ENCODE data around the gene KCNG3. TPM values are rescaled to one million over a fixed set of nuclear protein-coding genes. Genes with fewer than 3 reads are reported as not detected.

The KCNG3 gene
- total RNA-seq (ENCODE audit: unreplicated experiment): 0.49 TPM
- long read RNA-seq: 0 reads

DNA sequence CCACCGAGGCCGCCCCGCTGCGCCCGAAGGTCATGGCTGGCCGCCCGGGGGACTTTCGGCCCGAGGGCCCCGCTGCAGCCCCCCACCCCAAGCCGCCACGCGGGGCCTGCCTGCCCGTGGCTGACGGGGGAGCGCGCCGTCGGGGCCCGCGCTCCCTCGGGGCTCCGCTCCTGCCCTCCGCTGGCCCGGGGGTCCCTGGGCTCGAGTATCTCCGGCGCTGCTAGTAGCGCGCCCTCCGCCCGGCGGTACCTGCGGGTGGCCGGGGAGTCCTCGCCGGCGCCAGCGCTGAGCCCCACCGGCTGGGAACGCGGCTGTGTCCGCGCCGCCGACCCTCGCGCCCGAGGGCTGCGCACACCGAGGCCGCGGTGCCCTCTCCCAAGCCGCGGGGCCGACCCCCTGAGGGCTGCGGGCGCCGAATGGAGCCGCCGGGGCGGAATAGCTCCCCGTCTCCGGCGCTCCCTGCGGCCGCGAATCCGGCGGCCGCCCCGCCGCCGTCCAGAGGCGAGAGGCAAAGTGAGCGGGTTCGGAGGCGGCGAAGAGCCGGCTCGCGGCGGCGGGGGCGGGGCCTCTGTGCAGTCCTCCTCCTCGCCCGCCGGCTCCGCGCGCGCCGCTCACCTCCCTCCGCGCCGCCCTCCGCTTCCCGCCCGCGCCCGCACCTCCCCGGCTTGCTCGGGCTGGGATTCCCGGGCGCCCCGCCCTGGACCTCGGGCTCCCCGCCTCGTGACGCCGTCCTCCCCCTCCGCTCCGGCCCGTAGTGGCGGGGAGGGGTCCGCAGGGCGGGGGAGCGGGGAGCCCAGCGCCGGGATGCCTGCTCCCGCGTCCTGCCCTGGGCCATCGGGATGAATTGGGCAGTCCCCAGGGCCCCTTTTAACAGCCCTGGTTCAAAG, at the start of gene KCNG3:
KCNG3 (minus strand) TSS at position 515 of the 887 bp plus-strand sequence; CDS start at position 34, 481 bp downstream.
- peak; percentile 83 for DNase-seq
- peaks cover 5% of the 10 kb centered on the region for H3K9me3 Mint-ChIP-seq (ENCODE audit: unreplicated experiment)
- peak within 1 kb of the TSS; percentile 93 for H3K4me3 Mint-ChIP-seq (ENCODE audit: unreplicated experiment)
- H3K27ac Mint-ChIP-seq (ENCODE audit: unreplicated experiment): peak within 1 kb of the TSS; percentile 59
- H3K27me3 Mint-ChIP-seq (ENCODE audit: unreplicated experiment): peaks cover 13% of the 10 kb centered on the region
- no peaks in the 10 kb centered on the region for H3K36me3 Mint-ChIP-seq (ENCODE audit: unreplicated experiment)
- TF ChIP-seq, protein P1, sequence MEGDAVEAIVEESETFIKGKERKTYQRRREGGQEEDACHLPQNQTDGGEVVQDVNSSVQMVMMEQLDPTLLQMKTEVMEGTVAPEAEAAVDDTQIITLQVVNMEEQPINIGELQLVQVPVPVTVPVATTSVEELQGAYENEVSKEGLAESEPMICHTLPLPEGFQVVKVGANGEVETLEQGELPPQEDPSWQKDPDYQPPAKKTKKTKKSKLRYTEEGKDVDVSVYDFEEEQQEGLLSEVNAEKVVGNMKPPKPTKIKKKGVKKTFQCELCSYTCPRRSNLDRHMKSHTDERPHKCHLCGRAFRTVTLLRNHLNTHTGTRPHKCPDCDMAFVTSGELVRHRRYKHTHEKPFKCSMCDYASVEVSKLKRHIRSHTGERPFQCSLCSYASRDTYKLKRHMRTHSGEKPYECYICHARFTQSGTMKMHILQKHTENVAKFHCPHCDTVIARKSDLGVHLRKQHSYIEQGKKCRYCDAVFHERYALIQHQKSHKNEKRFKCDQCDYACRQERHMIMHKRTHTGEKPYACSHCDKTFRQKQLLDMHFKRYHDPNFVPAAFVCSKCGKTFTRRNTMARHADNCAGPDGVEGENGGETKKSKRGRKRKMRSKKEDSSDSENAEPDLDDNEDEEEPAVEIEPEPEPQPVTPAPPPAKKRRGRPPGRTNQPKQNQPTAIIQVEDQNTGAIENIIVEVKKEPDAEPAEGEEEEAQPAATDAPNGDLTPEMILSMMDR (IDR thresholded peaks at IDR 0.05; ENCODE audit: partially characterized antibody, unreplicated experiment): no peak
- H3K4me1 Mint-ChIP-seq (ENCODE audit: low read depth, unreplicated experiment): peaks cover 2% of the 10 kb centered on the region

DNA sequence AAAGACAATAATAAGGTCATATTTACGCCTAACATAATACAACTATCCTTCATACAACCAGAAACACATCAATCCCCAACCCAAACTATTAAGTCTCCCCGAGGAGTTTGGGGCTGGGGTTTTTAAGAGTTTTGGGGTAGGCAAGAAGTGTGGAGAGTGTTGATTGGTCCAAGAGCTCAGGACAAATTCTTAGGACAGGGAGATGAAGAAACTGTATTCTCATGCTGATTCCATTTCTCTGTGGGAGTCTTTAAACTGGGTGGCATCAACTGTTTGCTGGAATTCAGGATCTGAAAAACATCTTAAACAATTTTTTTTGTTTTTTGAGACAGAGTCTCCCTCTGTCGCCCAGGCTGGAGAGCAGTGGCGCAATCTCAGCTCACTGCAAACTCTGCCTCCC, 49.1 kb upstream of the KCNG3 start:
- peaks cover 9% of the 10 kb centered on the region for H3K4me1 Mint-ChIP-seq (ENCODE audit: low read depth, unreplicated experiment)
- no peak for DNase-seq
- H3K27ac Mint-ChIP-seq (ENCODE audit: unreplicated experiment): no peak overlapping the region
- no peaks in the 10 kb centered on the region for H3K36me3 Mint-ChIP-seq (ENCODE audit: unreplicated experiment)
- TF ChIP-seq, protein P1 (IDR thresholded peaks at IDR 0.05; ENCODE audit: partially characterized antibody, unreplicated experiment): no peak
- H3K4me3 Mint-ChIP-seq (ENCODE audit: unreplicated experiment): no peak overlapping the region
- H3K9me3 Mint-ChIP-seq (ENCODE audit: unreplicated experiment): no peaks in the 10 kb centered on the region
- peaks cover 5% of the 10 kb centered on the region for H3K27me3 Mint-ChIP-seq (ENCODE audit: unreplicated experiment)

- Mint-ChIP-seq H3K4me3 (ENCODE audit: unreplicated experiment) (no peak overlapping the region), H3K4me1 (ENCODE audit: low read depth, unreplicated experiment) (no peaks in the 10 kb centered on the region), H3K36me3 (ENCODE audit: unreplicated experiment) (no peaks in the 10 kb centered on the region), H3K27me3 (ENCODE audit: unreplicated experiment) (no peaks in the 10 kb centered on the region), H3K27ac (ENCODE audit: unreplicated experiment) (peak overlapping the region; percentile 14), H3K9me3 (ENCODE audit: unreplicated experiment) (peaks cover 2% of the 10 kb centered on the region)
- DNase-seq: no peak
- TF ChIP-seq, protein P1 (IDR thresholded peaks at IDR 0.05; ENCODE audit: partially characterized antibody, unreplicated experiment): no peak
These were observed 43.7 kb upstream of the KCNG3 start for GRCh38 chr2:42537493-42537892.

- Mint-ChIP-seq H3K36me3 (ENCODE audit: unreplicated experiment) (no peaks in the 10 kb centered on the region), H3K27ac (ENCODE audit: unreplicated experiment) (no peak overlapping the region), H3K27me3 (ENCODE audit: unreplicated experiment) (no peaks in the 10 kb centered on the region), H3K4me1 (ENCODE audit: low read depth, unreplicated experiment) (no peaks in the 10 kb centered on the region), H3K4me3 (ENCODE audit: unreplicated experiment) (no peak overlapping the region), H3K9me3 (ENCODE audit: unreplicated experiment) (peaks cover 2% of the 10 kb centered on the region)
- TF ChIP-seq, protein P1 (IDR thresholded peaks at IDR 0.05; ENCODE audit: partially characterized antibody, unreplicated experiment): no peak
- DNase-seq: no peak
These were observed 38.6 kb upstream of the KCNG3 start for GRCh38 chr2:42532397-42532796.

DNA sequence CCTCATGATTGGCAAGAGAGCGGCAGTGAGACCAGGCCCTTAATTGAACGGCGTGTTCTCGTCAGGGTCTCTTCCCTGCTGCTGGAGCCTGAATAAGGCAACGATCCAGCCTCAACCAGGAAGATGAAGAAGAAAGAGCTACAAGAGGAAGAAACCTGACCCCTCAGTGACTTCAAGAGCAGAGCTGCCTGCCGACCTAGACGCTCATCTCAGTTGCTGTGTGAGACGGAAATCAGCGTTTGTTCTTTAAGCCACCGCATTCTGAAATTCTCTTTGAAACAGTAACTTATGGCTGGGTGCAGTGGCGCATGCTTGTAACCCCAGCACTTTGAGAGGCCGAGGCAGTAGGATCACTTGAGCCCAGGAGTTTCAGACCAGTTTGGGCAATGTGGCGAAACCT, 29.6 kb upstream of the KCNG3 start:
- Mint-ChIP-seq H3K4me3 (ENCODE audit: unreplicated experiment) (no peak overlapping the region), H3K27ac (ENCODE audit: unreplicated experiment) (no peak overlapping the region), H3K4me1 (ENCODE audit: low read depth, unreplicated experiment) (no peaks in the 10 kb centered on the region), H3K27me3 (ENCODE audit: unreplicated experiment) (no peaks in the 10 kb centered on the region), H3K36me3 (ENCODE audit: unreplicated experiment) (no peaks in the 10 kb centered on the region), H3K9me3 (ENCODE audit: unreplicated experiment) (peaks cover 3% of the 10 kb centered on the region)
- no peak for DNase-seq
- TF ChIP-seq, protein P1 (IDR thresholded peaks at IDR 0.05; ENCODE audit: partially characterized antibody, unreplicated experiment): no peak
